Measurements from ENCODE around the gene ASTN1.

ASTN1 gene

DNA sequence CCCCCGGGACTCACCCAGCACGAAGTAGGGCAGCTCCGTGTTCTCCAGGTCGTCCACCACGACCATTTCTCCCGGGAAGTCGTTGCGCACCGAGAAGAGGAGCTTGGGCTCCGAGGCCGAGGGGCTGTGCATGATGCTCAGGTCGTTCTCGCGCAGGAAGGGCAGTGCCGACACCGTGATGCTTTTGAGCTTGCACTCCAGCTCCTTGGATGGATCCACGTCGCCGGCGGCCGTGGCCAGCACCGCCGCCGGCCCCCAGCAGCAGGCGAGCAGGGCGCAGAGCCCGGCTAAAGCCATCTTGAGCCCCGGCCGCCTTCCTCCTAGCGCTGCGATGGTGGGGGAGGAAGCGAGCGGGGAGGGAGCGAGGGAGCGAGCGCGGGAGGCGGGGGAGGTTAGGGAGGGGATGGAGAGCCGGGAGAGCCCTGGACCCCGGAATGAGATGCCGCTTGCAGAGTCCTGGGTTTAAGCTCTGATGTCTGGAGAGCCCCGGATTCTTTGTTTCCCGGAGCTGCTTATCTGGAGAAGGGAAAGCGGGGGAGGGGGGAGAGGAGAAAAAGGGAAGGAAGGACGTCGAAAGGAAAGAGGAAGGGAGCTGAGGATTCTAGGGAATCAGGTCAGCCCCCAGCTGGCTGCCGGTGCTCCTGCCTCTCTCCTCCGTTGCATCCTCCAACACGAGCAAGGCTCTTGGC lies at the start of gene ASTN1:
Gene ASTN1, minus strand, starts transcription at position 333 of the 689 bp plus-strand sequence. Its CDS starts 36 bp downstream, at position 297.
- DNase-seq, result no peak

DNA sequence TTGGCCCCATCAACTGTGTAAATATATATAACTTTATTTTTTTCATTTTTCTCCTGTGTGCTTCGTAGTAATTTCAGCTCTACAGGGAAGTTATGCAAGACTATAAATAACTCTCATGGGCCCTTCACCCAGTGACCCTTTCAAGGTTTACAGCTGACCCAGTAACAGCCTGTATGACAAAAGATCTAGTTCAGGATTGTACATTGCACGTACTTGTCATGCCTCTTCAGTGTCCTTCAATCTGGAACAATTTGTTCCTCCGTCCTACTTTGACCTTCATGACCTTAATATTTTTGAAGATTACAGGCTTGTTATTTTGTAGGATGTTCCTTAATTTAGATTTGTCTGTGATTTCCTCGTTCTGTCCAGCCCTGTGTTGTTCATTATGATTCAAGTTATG lies 46.7 kb upstream of the ASTN1 start:
- no peak for DNase-seq

DNA sequence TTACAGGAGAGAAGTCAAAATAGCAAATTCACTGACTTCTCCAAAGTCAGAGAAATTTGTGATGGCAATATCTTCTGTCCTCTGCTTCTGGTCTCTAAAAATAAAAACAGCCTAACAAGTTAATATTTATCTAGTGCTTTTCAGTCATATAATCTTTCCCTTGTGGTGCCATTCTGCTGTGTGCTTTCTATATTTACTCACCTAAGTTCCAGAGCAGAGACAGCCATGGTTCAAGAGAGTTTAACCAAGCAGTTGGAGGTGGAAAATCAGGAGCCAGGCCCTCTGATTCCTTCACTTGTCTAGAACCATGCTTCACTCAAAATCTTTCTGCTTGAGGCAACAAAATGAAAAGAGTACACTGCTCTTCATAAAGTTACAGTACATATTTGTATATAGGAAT lies 45.6 kb upstream of the ASTN1 start:
- no peak for DNase-seq

DNA sequence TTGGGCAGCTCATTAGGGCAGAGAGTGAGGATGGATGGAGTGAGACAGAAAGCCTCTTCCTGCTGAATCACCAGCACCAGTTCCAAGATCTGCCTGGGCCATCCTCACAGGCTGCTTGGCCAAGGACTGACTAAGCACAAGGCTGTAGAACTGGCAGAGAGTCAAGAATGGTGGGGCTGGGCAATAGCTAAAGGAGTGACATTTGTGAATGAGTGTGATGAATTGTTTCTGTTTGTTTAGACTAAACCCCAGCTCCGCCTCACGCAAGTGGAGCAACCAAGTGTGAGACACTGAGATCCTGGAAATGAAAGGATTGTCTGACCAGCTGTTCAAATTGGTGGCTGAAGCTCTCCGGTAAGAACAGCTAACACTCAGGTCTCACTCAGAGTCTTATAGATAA lies 44.8 kb upstream of the ASTN1 start:
- DNase-seq, result no peak

DNA sequence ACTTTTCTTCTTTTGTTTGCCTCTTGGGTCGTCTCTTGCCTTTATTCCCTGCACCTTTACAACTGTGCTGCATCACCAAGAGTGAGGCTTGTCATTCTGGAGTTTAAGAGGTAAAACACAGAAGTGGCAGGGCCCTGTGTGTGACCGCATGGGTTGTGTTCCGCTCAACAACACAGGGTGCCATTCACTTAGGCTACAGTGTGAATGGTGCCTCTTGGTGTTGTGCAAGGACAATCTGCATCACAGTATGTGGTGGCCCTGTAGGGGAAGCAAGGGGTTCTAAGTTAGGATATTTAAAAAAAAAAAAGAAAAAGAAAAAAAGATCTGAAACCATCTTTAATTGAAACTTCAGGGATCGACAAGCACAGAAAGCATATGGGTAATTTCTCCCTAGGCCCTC lies 44.4 kb upstream of the ASTN1 start:
- no peak for DNase-seq

DNA sequence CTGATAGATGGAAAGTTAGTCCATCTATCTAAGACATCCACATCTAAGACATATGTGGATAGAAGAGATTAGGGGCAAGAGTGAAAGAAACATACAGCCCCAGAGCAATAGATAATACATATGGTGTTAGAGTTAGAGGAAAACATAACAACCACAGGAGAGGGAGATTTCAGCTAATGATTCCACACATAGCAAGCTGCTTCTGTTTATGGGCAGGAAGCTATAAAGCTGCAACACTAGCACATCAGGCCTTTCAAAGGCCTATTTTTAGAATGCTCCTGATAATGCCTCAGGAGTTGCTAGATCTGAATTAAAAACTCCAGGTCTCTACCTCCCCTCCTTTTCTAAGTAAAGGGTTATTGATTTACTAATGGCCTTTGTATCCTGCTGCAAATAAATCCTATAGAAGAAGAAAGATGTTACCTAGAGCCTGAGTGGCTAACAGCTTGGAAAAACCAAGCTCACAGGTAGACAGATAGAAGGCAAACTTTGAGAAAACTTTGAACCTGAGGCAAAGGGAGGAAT lies 42.4 kb upstream of the ASTN1 start:
- DNase-seq, result no peak

DNA sequence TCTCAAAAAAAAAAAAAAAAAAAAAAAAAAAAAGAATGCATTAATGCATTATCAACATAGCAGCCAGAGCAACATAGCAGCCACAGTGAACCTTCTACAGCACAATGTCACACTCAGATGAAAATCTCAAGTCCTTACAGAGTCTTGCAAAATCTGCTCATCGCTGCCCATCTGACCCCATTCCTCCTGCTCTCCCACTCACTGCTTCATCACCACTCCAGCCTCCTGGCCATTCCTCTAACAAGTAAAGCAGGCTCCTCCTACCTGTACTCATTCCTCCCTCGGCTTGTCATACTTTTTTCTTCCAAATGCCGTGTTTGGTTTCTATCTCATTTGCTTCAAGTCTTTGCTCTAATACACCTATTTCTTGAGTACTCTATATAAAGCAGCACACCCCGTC lies 35.8 kb upstream of the ASTN1 start:
- no peak for DNase-seq

DNA sequence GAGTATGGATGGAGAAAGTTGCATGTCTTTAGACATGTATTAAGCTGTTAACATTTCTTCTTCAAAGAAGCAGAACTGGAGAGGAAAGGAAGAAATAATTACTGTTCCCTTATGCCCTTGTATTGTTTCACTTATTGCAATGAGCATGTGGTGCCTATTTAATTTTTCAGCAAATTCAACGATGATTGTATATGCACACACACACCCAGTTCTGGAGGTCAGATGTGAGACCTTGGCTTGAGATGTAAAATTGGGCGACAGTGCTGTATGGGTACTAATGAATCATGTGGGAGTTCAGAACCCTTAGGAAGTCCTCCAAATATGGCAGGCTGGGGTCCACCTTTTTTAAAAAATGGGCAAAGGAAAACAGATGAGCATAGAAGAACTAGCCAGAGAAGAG lies 33.7 kb upstream of the ASTN1 start:
- no peak for DNase-seq

DNA sequence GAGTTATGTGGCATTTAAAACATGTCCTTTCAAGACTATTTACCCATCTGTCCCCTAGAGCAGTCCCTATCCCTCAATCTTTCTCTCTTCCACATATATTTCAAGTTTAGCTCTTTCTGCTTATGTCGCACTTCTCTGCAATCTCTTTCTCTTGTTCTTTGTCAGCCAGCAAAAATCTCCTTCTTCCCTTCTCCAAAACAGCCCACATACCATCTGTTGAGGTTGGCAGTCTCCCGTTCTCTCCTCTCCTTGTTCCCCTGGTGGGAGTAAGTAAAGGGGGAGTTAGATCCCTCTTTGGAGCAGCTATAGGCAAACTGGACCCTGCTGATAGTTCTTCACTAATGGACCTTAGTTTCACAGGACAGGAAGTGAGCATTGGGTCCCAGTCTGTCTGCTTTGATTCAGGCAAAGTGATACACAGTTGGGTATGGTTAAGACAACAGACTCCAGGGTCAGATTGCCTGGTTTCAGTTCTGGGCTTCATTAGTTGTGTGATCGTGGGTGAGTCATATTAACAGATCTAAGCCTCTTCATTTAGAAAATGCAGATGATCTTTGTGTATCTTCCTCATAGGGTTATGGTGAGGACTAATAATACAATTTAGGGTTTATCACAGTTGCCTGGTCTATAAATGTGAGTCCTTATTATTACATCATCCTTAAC lies 25.9 kb upstream of the ASTN1 start:
- no peak for DNase-seq

DNA sequence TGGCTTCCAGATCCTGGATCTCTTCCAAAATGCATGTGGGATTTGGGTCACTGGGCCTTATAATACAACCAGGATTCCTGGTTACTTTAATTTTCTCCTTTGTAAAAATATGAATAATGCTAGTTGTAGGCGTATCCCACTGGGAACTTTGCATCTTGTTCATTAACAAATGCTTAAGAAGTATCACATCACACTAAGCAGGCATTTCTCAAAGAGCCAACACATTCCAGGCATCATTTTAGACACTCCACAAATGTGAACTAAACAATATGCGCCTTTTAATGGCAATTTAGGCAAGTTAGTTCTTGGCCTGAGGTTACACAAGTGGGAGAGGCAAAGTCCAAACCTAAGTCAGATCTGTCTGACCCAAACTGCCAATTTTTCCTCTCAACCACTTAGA lies 22.1 kb upstream of the ASTN1 start:
- no peak for DNase-seq

DNA sequence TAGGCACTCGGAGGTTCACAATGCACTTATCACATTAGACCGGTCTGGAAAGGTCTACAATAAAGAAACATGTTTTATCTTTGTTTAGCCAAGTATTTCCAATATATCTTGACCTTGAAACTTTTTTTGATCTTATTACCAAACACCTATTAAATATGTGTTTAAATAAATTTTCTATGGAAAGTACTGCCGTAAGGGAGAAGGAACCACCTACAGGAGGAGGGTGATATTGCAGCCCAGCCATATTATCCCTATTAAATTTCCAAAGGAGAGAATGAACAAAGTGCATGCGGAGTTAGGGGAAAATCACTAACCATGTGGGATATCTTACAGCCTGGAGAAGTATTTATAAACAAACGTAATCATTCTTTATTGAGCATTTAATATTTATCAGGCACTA lies 20.7 kb upstream of the ASTN1 start:
- no peak for DNase-seq

DNA sequence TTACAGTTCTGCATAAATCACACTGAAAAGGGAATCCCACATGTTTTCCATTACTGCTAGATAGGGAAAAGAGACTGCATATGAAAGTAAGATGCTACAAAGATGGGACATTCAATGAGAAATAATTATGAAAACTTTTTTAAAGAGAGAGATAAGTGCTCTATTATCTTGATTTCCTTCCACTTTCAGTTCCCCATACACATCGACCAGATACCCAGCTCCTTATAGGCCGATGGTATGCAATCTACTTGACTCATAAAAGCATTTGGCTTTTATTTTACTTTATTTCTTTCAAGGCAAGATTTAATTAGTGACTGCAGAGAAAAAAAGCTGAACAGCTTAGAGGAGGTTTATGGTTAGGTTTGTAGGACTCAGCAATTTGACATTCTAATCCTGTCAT lies 19.3 kb upstream of the ASTN1 start:
- DNase-seq, result no peak

DNA sequence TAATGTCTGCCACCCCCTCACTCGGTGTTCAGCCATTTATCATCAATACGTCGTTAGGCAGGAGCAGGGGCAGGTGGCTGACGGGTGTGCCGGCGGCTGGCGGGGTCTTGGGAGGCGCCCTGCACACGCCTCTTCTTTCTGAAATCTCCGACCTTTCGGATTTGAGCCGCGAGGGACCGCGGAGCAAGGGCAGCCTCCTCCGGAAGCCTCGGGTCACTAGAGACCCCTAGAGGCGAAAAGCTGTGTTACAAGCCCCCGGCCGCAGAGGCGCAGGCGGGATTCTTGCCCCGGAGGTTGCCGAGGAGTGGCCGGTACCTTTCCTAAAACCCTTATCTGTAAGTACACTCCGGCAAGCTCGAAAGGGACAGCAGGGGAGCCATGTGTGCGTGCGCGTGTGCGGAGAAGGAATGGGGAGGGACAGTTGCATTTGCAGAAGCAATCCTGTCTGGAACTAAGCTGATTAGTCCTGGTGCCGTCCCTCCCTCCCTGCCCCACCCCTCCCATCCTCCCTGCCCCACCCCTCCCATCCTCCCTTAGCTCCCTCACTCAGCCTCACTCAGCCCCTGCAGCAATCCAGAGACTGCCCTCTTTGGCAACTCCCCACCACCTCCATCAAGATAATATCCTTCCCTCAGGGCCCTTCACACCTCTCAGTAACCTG lies 17.2 kb upstream of the ASTN1 start:
- DNase-seq, result peak; percentile 57

DNA sequence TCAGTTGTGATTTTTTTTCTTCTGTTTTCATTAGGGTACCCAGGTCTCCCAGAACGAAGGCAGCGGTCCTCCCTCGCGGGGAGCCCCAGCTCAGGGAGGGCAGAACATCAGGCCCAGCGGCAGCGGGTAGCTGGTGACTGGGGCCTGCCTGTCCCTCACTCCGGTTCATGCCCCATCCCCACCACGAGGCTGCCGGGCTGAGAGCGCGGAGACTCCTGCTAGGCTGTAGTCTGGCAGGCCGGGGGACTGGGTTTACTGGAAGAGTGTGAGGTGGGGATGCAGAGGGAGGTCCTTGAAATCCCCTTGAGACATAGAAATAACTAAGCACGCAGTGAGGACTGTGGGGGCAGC lies 16.7 kb upstream of the ASTN1 start:
- DNase-seq, result no peak

DNA sequence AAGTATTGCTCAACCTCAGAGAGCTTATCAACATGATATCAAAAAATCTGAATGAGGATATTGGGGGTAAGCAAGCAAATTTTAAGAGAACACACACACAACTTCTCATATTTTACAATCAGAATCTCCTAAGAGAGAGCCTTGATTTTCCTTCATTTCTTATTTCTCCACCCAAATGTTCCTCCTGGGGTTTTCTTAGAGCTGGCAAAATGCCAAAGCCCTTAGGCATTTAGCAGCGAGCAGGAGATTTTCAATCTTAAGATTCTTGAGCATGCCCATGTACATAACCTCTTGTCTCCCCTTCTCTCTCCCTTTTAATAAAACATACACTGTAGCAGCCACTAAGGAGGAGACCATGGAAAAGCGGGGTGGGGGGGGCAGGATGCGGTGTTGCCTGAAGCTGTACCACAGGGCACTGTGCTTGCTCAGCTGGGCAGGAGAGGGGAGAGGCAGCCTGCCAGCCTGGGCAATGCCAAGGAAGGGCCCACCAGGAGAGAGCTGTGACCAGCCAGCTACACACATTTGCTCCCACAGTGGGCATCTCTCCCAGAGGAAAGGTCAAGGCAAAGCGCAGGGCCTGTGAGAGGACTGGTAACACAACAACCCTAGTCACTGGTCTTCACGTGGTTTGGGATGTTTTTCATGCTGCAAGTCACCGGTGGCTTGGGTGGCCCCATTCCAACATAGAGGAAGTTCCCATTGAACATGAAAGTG lies 10.6 kb upstream of the ASTN1 start:
- no peak for DNase-seq

DNA sequence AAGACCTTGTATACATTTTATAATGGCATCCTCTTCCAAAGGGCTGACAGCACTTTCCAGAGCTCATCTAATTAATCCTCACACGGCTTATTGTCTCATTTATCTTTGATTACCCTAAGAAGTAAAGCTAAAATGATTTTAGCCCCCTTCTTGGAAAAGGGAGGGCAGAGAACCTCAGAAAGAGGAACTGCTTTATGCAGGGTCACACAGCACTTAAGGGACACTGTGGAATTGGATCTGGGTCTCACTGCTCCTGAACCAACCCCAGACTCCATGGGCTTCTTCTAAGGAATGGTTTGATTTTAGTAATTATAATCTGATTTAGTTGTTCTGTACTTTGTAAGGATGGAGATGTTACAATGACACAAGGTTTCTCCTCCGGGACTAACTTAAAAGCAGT lies 9.5 kb upstream of the ASTN1 start:
- no peak for DNase-seq

DNA sequence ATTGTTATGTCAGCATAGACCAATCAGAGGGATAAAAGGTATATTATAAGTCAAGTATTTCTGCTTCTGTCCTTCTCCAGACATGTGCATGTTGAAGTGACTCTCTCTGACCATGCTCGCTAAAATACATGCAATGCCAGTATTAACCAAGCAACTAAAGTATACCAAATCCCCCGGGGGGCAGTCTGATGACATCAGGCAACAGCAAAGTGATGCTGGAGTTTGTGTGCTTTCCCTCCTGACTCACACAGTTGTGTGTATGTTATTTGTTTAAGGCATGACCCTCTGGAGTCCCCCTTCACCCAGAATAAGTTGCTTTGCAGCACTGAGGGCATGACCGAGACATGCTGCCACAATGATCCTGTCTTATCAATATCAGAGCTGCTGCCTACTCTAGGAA lies 8.4 kb upstream of the ASTN1 start:
- DNase-seq, result no peak

DNA sequence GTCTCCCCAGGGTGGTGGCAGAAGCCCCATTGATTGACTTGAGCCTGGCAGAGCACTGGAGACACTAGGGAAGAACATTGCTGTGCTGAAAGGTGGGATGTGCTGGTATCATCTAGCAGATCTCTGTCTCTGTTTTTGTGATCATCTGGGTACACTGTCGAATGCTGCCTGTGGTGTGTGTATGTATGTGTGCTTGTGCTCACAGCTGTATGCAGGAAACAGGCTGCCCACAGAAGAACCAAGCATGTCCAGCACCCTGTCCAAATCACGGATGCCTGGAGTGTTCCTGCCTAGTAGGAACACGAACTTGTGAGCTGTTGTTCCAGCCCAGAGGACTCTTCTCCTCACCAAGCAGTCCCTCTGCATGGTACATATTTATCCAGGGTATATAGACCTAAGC lies 7.8 kb upstream of the ASTN1 start:
- no peak for DNase-seq

DNA sequence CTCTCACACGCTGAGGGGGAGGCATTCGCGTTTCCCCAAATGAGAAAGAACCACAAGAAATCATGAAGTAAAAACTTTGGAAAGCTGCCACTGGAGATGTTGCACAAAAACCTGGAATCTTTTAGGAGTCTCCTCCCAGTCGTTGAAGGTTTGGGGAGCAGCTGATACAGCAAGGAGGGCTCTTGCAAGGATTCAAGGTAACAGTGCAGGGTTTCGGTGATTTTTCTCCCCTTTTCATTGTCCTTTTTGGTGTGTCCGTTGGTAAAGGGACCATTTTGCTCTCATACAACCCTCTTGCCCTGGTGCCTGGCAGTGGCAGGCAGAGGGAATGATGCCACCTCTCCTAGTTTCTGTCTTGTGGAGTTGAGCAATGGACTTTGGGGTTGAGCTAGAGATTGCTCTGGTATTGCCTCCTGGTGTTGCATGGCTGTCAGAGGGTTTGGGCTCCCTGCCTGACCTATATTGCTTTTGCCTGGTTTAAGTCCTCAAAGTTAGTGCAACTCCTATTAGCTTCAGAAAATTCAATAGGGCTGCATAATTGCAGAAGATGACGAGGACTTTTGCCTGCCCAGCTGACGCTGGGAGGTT lies 7.1 kb upstream of the ASTN1 start:
- DNase-seq, result no peak

DNA sequence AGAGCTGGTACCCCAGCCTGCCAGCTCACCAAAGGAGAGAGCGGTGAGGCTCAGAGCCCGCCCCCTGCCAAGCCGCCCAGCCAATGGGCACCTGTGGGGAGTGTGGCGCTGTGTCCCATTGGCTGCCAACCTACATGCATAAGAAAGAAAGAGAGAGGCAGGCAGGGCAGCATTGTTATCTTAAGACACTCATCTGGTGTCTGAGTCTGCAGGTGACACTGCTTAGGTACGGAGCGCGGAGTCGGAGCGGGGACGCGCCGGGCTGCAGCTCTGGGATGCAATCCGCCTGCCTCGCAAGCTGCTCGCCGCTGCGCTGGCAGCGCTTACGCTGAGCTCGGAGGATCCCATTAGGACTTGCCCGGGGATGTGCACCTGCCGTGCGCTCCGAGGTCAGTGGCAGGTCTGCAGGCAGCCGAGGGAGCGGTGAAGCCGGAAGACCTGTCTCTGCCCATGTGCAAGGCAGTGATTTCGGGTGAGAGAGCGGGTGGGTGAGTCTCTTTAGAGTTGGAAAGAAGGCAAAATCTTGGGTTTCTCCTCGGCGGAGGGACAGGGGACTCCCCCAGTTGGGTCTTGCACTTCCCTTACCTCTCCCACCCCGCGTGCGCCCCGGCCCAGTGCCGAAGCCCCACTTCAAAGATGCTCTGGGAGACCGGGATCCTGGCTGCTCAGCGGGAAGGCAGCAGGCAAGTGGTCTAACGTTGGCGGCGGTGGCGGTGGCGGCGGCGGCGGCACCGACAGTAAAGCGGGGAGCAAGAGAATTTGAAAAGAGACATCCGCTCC lies 6.4 kb upstream of the ASTN1 start, which contains the start of gene BRINP2:
Gene BRINP2, plus strand, starts transcription at position 203 of the 780 bp plus-strand sequence. CDS start 58,919 bp downstream, outside the sequence.
- peak; percentile 16 for DNase-seq

DNA sequence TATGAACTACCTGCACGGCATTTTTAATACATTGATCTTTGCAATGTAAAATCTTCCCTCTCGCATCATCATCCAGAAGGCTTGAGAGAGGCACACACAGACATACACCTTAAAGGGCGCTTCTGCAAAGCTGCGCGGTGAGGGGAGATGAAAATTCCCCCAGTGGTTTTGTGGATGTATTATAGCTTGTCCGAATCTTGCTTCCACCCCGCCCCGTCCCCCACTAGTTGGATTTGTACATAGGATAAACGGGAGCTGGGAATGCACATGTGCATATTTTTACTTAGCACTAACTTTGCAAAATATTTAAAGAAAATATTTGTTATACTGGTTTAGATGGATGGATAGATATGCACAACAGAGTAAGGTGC lies 542 bp upstream of the ASTN1 start:
- no peak for DNase-seq

DNA sequence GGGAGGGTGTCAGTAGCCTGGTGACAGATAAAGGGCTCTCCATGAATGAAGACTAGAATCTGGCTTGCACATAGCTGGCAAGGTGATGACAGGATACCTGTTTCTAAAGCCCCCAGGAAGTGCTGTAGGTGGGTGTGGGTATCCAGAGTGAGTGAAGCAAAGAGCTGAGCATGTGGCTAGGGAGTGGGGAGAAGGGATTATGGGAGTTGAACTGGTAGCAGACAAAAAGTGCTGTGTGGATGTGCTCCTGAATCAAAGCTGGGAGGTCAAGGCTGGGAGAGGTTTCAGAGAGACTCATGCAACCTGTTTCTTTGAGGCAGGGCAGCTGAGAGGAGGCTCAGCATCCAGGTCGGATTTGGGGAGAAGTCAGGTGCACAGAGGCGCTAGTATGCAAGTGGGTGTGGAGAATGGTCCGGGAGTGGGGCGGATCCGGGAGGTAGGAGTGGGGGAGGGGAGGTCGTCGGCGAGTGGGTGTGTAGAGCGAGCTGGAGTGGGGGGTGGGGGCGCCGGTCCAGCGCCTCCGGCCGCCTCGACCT lies 600 bp downstream of the ASTN1 start:
- no peak for DNase-seq

Data from activated CD4-positive, alpha-beta T cell treated with anti-CD3 and anti-CD28 coated beads, Interleukin-10, Interleukin-2, amounts not matched to agents 100 ng/mL and 50 ng/mL, durations not matched to agents 16 hours and 8 hours (primary cell).